Measurements from ENCODE around the gene PAX8.

Gene PAX8

DNA sequence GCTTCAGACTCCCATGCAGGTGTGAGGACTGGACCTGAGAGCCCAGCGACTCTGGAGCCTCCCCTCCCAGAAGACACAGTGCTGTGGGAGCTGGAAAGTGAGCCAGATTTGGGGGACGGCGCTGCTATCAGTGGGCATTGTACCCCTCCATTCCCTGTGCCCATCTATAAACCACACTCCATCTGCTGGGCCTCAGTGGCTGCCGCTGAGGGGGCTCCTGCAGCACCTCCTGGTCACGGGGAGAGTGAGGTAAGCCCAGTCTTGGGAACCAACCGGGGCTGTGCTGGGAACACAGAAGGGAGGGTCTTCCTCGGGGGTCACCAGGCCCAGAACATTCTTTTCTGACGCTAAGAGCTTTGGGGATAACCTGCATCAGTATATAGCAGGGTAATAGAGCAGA, 95.5 kb downstream of the PAX8 start:
- DNase-seq (ENCODE audit: low read depth in 2 of 2) = no peak

DNA sequence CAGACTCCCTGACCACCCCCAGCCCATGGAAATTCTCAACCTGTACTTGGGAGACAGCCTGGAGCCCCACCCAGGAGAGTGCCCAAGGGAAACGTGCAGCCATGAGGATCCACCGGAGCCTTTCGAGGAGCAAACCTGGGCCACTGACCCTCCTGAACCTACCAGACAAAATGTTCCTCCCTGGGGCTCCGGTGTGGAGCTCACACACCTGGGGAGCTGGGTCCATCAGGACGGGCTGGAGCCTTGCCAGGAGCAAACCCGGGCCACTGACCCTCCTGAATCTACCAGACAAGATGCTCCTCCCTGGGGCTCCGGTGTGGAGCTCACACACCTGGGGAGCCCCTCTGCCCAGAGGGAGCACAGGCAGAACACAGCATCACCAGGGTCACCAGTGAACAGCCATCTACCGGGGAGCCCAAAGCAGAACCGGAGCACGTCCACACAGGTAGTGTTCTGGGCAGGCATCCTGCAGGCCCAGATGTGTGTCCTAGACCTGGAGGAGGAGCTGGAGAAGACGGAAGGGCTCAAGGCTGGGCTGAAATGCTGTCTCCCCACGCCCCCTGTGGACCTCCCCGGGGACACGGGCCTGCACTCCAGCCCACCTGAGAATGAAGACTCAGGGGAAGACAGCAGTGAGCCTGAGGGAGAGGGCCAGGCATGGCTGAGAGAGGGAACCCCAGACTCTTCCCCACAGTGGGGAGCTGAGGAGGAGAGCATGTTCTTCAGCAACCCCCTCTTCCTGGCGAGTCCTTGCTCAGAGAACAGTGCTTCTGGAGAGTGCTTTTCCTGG, 96.1 kb downstream of the PAX8 start:
- no peak for DNase-seq (ENCODE audit: low read depth in 2 of 2)

DNA sequence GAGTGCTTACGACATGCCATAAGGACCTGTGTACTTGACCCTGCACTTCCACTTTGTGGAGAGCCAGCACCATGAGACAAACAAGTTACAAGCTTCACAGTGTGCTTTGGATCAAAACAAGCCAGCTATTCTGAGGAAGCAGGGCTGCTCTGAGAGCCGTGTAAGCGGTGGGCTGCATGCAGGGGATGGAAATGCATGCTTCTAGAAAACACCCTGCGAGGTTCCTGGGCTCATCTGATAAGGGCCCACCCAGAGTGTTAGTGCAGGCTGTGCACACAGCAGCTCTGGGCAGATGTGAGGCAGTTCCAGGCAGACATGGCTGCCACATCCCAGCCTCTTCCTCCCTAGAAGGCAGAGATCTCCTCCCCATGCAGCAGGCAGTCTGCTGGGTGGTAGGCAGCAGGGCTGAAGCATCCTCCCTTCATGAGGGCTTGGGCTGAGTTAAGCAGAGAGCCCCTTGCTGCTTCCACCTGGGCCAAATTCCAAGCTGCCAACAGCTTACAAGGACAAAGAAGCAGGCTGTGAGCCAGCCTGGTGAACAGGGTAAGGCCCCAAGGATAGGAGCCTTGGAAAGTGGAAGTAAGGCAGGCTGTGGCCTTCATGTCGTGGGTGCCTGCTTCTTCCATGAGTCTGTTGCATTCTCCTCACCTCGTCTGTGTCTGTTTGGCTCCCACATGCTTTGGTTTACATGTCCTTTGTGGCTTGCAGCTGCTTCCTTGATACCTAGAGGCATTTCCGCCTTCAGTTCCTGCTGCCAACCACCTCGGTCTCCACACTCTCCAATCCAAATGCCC, 97.3 kb downstream of the PAX8 start:
- DNase-seq (ENCODE audit: low read depth in 2 of 2) = no peak

DNA sequence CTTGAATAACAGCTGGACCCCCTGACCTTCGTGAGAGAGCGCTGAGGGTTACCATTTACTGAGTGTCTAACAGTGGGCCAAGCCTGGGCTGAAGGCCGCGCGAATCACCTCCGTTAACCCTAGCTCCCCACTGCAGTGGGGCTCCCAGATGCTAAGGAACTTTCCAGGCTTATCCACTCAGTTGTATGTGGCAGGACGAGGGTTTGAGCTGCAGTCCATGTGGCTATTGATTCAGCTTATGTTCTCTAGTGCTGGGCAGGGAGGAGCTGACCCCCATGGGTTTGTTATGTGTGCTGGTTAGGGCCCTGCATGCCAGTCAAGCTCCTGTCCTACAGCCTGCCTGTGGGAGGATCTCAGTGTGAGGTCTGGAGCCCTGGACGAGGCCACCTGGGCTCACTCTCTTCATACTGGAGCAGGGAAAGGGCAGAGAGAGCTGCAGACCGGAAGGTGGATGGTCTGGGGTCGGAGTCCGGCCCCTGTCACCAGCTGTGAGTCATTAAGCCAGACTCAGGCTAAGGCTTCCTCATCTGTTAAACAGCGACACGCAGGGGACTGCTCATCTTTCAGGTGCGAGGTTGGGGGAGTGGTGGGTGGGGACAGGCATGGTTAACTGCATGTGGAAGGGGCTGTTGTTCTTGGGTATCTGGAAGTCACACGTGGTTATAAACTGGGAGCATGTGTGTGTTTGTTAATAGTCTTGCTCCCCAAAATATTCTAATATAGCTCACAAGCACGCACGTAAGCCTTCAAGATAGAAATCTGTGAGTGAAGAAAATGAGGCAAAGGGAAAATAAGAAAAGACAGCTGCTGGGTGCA, 98.4 kb downstream of the PAX8 start:
- no peak for DNase-seq (ENCODE audit: low read depth in 2 of 2)

DNA sequence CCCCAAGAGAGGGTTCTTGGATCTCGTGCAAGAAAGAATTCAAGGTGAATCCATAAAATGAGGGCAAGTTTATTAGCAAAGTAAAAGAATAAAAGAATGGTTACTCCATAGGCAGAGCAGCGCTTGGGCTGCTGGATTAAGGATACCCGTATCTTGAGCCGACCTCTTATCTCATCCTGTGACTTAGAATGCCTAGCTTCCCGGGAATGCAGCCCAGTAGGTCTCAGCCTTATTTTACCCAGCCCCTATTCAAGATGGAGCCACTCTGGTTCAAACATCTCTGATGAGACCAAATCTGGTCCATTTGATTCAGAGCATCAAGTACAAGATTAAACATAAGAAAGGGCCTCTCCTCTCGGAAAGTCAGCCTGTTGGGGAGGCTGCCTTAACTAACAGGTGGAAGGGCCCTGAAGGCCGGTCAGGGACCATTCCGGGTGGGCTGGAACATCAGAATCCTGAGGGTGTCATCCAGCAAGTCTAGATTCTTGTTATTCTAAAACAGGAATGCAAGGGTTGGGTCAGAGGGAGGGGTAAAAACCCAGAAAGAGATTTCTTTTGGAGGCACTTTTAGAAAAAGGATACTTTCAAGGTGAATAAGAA, 99.2 kb downstream of the PAX8 start:
- no peak for DNase-seq (ENCODE audit: low read depth in 2 of 2)

DNA sequence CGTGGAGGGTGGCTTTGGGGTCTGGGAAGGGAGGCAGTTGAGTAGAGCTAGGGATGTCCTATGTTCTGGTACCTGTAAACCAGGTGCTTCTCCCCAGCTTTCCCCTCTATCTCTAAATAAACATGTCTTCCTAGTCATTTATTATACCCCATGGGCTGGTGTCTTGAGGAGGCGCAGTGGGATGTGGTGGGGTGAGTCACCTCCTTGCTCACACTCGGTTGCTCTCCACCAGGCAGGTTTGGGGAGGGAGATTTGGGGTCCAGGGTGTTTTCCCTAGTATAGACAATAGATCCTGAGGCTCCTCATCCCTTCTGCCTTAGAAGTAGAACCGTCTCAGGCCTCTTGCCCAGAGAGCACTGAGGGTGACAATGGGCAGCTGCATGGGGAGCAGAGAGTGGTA, 99.8 kb downstream of the PAX8 start:
- no peak for DNase-seq (ENCODE audit: low read depth in 2 of 2)

DNA sequence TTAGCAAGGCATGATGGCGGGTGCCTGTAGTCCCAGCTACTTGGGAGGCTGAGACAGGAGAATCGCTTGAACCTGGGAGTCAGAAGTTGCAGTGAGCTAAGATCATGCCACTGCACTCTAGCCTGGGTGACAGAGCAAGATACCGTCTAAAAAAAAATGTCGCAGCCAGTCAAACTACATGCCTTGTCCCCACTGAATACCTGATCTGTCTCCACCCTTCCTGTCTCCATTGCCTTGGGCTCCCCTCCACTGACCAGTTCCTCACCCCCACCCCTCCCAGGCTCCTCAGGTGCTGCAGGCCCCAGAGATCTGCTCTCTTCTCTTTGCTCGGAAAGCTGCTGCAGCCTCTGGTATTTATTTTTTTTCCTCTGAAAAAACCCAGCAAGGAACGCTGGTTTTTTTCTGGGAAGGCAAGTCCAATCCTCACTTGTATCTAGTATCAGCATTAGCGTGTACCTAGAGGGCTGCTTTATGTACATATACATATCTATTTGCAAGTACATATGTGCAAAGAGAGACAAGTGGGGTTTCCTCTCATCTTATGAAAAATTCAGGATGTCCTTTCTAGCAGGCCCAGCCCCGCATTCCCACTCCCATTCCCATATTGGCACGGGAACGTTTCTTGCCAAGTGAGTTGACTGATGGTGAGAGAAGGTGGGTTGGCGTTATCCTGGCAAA, 100.5 kb downstream of the PAX8 start:
- DNase-seq (ENCODE audit: low read depth in 2 of 2) = no peak

DNA sequence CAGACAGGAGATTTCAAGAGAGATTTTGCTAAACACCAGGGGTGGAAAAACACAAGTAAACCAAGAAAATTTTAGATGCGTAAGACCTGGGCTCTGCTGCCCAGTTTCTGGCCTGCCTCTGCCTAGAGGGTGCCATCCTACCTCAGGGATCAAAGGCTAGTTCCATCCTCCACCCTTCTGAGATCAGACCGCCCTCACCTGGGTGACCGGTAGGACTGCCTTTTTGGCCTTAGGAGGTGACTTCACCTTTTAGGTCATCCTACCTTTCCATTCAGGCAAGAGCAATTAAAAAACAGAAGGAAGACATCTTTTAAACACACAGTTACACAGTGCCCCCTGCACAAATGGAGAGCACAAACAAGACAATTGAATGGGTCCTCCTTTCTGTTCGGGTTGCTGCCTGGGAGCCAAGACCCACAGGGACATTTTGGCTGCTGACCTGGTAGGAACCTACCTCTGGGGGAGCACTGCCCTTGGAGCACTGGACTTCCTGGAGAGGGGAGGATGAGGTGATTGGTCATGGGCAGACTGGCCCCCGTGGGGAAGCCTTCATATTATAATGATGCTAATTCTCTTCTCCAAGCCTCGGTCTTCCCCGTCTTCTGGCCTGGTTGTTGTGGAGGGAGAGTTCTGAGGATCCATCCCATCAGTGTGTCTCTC, 101.9 kb downstream of the PAX8 start:
- DNase-seq (ENCODE audit: low read depth in 2 of 2) = no peak

DNA sequence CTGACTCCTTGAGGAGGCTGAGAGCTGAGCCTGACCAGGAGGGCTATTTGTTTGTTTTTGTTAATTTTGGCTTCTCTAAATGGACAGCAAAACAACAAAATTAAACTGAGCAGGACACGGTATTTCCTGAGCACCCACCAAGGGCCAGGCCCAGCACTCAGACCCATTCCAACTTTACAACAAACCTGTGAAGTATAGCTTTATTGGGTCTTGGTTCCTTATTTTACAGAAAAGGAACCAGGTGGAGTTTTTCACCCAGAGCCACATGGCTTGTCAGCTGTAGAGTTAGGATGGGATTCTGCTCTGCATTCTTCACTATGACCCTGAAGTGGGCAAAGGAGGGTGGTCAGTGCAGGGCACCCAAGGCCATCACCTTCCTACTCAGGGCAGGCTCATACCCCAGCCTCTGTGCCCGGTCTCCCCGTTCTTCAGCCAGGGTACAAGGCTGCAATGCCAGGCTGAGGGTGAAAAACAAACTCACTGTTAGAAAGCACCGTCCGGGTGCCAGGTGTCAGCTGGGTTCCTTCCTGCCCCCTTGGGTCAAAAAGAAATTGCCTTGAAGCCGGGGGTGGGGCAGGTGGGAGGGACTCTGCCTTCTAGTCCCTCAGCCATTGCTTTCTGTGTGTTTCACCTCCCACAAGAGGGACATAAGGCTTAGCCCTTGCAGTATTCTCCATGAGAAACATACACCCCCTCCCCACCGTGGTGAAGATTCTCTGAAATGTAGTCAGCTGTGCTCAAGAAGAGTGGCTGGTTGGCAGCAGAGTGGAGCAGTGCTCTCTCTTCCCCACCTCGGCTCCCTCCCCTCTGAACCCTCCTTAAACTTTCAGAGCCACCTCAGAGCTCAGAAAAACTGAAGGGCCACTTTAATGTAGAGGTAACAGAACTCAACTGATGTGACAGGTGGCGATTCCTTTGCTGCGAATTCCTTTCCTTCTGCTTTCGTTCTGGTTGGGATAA, 102.7 kb downstream of the PAX8 start:
- no peak for DNase-seq (ENCODE audit: low read depth in 2 of 2)

DNA sequence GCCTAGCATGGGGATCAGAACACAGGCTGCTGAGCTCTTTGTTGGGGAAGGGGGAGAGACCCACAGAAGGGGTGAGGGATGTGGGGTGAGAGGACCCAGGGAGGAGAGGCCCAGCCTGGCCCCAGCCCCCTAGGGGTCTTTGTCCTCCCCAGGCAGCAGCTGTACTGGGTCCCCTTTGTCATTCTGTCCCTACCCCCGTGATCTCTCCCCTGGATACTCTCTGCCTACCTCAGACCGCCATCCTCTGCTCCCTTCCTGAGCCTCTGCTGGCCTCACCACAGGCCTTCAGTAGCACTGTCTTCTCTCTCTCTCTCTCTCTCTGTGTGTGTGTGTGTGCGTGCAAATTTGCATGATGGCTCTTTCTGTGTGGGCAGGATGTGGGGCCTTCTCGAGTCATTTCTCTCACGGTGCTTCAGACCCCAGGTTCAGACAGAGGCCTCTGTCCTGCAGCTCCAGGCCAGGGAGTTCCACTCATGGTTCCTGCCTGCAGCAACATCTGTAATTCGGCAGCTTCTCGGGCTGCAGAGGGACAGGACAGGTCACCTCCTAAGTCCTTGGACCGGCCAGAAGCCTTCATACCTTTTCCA, 103.6 kb downstream of the PAX8 start:
- DNase-seq (ENCODE audit: low read depth in 2 of 2) = peak in 1 of 2 donors; percentile 41

DNA sequence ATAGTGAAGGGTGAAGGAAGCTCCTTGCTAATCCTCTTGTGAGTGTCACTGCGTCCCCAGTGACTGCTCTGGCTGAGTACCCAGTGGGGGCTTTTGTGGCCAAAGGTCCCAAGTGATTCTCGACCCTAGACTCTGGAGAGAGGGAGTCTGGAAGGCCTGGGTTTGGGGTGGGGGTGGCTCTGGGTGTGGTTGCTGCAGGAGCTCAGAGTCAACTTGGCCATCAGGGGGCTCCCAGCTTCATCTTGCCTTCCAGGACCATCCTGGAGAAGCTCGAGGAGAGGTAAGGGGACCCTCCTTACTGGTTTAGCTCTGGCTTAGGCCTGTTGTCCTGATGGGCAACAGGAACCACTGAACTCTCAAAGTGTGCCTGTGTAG, 104.4 kb downstream of the PAX8 start:
- DNase-seq (ENCODE audit: low read depth in 2 of 2) = no peak

DNA sequence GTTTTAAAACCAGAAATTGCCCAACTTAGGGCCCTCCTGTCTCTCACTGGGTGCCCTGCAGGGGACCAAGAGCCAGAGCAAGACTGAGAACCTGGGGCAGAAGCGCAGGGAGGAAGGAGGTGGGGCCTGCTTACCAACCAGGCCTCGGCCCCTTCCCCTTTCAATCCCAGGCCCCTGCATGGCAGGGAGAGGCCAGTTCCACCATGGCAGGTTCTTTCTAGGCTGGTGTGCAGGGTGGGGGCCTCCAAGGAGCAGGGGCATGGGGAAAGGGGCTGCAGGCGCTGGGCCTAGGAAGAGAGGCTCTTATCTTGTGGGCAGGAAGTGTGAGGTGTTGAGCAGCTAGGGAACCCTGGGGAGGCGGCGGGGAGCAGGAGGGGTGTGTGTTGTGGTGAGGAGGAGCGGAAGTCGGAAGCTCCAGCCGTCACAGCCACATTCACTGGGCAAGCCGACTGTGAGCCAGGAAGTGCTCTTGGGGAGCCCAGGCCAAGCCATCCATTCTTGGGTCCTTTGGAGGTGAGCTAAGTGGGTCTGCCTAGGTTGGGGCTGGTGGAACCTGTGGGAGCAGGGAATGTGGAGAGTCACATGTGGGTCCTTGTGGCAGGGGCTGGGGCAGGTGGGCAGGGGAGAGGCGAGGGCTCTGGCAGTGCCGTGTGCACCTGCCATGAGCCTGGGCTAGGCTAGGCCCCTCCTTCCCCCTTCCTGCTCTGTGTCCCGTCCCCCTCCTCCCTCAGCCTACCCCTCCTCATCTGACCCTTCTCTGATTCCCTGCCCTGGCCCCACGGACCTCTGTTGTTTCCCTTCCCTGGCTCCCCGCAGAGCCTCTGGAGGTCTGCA, 105.0 kb downstream of the PAX8 start, which contains the start of gene PSD4:
PSD4 (plus strand) TSS at position 430 of the 834 bp plus-strand sequence. CDS start 8,486 bp downstream, outside the sequence.
- DNase-seq (ENCODE audit: low read depth in 2 of 2) = peak; percentile 57 to 72

DNA sequence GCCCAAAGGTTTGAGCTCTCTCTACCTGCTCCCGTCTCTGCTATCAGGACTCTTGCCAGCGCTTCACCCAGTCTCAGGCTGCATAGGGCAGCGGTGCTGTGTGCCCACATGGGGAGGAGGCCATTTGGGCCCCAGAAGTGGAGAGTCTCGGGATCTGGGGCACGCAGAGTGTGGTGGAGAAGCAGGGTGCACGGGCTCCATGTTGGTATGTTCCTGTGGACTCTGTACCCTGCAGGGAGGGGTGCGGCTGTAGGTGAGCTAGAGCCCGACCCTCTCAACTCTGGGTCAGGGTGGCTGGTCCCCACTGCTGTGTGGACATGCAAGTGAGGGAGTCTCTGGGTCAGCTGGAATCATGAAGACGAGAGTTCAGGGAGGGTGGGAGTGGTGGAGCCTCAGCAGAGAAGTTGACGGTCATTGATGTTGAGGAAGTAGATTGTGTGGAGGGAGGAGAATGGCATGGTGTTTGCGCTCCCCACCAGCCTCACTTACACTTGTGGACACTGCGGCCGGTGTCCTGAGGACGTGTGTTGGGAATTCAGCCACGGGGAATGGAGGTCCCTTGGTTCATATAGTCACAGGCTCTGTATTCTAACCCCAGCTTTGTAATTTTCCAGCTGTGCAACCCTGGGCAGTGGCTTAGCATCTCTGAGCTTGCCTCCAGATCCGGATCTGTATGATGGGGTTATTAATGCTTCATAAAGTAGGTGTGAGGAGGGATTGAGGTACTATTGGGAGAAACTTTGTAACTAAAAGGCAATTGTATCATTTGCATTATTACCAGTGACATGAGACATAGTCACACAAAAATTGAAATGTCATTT, 105.8 kb downstream of the PAX8 start:
- DNase-seq (ENCODE audit: low read depth in 2 of 2) = no peak

DNA sequence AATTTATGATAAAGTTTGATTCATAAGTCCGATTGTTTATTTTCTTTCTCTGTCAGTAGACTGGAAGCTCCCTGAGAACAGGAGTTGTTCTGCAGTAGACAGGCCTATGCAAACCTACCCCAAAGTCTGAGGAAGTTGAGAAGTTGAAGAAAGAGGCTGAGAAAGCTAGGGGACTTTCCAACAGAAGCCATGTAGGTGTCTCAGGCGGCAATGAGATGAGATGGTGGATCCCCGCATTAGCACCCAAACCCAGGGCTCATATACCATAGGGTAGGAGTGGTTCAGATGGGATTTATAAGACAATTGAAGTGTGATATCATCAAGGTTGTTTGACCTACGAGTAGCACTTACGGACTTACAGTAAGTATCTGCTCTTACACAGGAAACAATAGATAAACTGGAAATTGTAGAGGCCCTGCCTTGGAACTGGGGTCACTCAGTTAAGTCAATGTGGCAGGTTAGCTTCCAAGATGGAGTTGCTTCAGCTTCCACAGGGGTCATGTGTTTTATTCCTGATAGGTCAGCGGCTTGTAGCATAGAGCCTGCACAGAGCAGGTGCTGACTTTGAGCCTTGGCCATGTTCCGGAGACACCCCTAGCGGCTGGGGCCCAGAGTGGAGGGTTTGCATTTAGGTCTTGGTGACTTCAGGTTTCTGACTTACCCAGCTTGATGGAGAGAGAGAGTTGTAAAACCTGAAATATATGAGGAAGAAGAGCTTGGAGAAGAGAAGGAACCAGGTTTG, 107.2 kb downstream of the PAX8 start:
- no peak for DNase-seq (ENCODE audit: low read depth in 2 of 2)

DNA sequence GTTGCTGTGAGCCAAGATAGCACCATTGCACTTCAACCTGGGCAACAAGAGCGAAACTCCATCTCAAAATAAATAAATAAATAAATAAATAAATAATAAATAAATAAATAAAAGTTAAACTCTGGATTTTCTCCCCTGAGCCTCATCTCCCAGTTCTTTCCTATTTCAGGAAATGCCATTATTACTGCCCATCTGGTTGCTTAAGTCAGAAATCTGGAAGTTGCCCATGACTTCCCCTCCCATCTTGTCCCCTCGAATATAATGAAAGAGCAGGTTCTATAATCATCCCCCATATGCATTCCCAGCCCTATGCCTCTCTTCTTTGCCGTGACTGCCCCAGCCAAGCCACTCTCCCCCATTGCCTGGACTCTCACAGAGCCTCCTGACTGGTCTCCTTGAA, 109.1 kb downstream of the PAX8 start:
- DNase-seq (ENCODE audit: low read depth in 2 of 2) = no peak

DNA sequence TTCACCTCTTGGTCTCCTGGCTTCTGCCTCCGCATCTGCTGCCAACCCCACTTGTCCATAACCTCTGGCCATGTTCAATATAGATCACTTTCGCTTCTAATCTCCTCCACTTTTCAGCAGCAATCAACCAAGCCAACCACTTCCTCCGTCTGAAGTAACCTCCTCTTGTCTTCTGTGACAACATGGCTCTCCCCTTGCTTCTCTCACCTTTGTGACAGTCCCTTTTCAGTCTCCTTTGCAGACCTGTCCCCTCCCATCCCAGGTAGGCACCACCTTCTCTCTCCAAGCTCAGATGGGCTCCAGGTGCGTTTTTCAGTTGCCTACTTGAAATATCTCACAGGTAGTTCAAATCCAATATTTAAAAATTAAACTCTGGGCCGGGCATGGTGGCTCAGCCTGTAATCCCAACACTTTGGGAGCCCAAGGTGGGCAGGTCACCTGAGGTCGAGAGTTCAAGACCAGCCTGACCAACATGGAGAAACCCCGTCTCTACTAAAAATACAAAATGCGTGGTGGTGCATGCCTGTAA, 109.7 kb downstream of the PAX8 start:
- DNase-seq (ENCODE audit: low read depth in 2 of 2) = no peak
